UCSD-AML1 (cell line): ENCODE data around the gene CDC25B.
A peak's percentile ranks its signal among the peaks of the same experiment; 100 is the strongest.

Experiments
- DNase-seq: peaks from one replicate; lab custom pipeline; 2025; ENCODE audit not compliant: unreplicated experiment; lab: John Stamatoyannopoulos, UW

Gene CDC25B

GRCh38 chr20:3763671-3764601 is 32.2 kb upstream of the CDC25B start:
- DNase-seq: no peak

- no peak for DNase-seq
Observed at GRCh38 chr20:3764659-3765058, 31.5 kb upstream of the CDC25B start.

GRCh38 chr20:3765171-3765882 is 30.8 kb upstream of the CDC25B start:
- no peak for DNase-seq

GRCh38 chr20:3766422-3767109 is 29.5 kb upstream of the CDC25B start:
- no peak for DNase-seq

- no peak for DNase-seq
Observed at GRCh38 chr20:3767110-3767426, 29.0 kb upstream of the CDC25B start.

- peak; percentile 99 for DNase-seq
Observed at GRCh38 chr20:3767427-3768341, 28.4 kb upstream of the CDC25B start, which contains the start of gene ADISSP. ADISSP (minus strand) TSS chr20:3767753; CDS start chr20:3760100, 7,653 bp downstream.

GRCh38 chr20:3768342-3769130 is 27.6 kb upstream of the CDC25B start:
- DNase-seq: peak; percentile 80

- no peak for DNase-seq
Observed at GRCh38 chr20:3771552-3772058, 24.5 kb upstream of the CDC25B start.

GRCh38 chr20:3775457-3776108 is 20.5 kb upstream of the CDC25B start:
- no peak for DNase-seq

- no peak for DNase-seq
Observed at GRCh38 chr20:3777381-3777715, 18.8 kb upstream of the CDC25B start.

GRCh38 chr20:3777716-3778629 is 18.1 kb upstream of the CDC25B start:
- DNase-seq: no peak

- DNase-seq: no peak
Observed at GRCh38 chr20:3778976-3779375, 17.1 kb upstream of the CDC25B start.

GRCh38 chr20:3781153-3781910 is 14.8 kb upstream of the CDC25B start, which contains the start of gene SPEF1:
SPEF1 (minus strand) TSS chr20:3781448; CDS start chr20:3781287, 161 bp downstream.
- peak; percentile 75 for DNase-seq

- no peak for DNase-seq
Observed at GRCh38 chr20:3782597-3782996, 13.5 kb upstream of the CDC25B start.

GRCh38 chr20:3783068-3783489 is 13.0 kb upstream of the CDC25B start:
- DNase-seq: no peak

- no peak for DNase-seq
Observed at GRCh38 chr20:3783511-3784195, 12.5 kb upstream of the CDC25B start.
